C4-2B (cell line): ENCODE results near the gene ZNF587.

Source experiments
- ZFX ChIP-seq: fragments of 450-650 bp; IDR thresholded peaks from 2 replicates; pipeline ENCODE4 v1.6.1; 2017
- TF ChIP-seq, protein P1 (sequence below): fragments of 450-650 bp; conservative IDR thresholded peaks from 2 replicates; pipeline ENCODE4 v1.5.1; 2017; ENCODE audit warnings: mild to moderate bottlenecking

DNA sequence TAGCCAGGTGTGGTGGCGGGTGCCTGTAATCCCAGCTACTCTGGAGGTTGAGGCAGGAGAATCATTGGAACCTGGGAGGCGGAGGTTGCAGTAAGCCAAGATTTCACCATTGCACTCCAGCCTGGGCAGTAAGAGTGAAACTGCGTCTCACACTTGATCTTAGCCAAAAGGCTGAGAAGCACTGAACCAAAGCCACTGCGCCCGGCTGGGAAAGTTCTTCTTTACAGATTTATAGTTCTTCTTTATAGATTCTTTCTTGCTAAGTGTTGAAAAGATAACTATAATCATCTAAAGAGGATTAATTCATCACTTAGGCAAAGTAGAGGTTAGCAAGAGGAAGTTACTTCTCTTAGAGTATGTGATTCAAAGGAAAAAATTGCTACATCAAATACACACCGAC is 55.6 kb downstream of the ZNF587 start:
- TF ChIP-seq, protein P1, sequence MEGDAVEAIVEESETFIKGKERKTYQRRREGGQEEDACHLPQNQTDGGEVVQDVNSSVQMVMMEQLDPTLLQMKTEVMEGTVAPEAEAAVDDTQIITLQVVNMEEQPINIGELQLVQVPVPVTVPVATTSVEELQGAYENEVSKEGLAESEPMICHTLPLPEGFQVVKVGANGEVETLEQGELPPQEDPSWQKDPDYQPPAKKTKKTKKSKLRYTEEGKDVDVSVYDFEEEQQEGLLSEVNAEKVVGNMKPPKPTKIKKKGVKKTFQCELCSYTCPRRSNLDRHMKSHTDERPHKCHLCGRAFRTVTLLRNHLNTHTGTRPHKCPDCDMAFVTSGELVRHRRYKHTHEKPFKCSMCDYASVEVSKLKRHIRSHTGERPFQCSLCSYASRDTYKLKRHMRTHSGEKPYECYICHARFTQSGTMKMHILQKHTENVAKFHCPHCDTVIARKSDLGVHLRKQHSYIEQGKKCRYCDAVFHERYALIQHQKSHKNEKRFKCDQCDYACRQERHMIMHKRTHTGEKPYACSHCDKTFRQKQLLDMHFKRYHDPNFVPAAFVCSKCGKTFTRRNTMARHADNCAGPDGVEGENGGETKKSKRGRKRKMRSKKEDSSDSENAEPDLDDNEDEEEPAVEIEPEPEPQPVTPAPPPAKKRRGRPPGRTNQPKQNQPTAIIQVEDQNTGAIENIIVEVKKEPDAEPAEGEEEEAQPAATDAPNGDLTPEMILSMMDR: no peak
- TF ChIP-seq ZFX: no peak
